Pancreas (tissue), 10 donors: ENCODE data around the gene PACS1. TPM values are rescaled to one million over a fixed set of nuclear protein-coding genes. Genes with fewer than 3 reads are reported as not detected.

Source experiments
- ATAC-seq, 4 donors: fragments of 200-7000 bp; cut with Tn5 transposase; one replicate each; pipeline versions ENCODE4 v1.8.0 to v1.9.1; 2020; ENCODE audit warnings: mild to moderate bottlenecking in 4 of 4, moderate library complexity in 4 of 4
- DNase-seq, 6 donors: peaks; one replicate each; pipeline ENCODE4 v3.0.0-alpha.2; 2020
- FAIRE-seq: peaks from 2 replicates; lab custom pipeline; 2012; peaks lifted over from hg19 to GRCh38; lab: Jason Lieb, UNC
- H3K27ac ChIP-seq, 4 donors: fragments of 200-600 bp; sonication (generic); 1 replicate in 3 of 4; 2 replicates in 1 of 4; pipeline versions ENCODE4 v1.5.0 to v1.8.0; 2020
- H3K27me3 ChIP-seq, 4 donors: fragments of 200-600 bp; one replicate each; pipeline ENCODE4 v1.8.0; 2021
- H3K36me3 ChIP-seq, 3 donors: fragments of 200-600 bp; sonication (generic) in 1 of 3; one replicate each; pipeline versions ENCODE4 v1.5.0 to v1.8.0; 2020 to 2021
- H3K4me1 ChIP-seq, 3 donors: fragments of 200-600 bp; one replicate each; pipeline ENCODE4 v1.8.0; 2021
- H3K4me3 ChIP-seq, 4 donors: fragments of 200-600 bp; sonication (generic) in 2 of 4; one replicate each; pipeline versions ENCODE4 v1.5.0 to v1.8.0; 2020 to 2021
- H3K9me3 ChIP-seq, 4 donors: fragments of 200-600 bp; one replicate each; pipeline ENCODE4 v1.8.0; 2021
- WGBS, 2 donors: extraction: QIAGEN DNeasy Blood & Tissue Kit; methylation state at CpG; one replicate each; pipeline ENCODE4 v1.1.7; 2013; 5-methylcytosine and 5-hydroxymethylcytosine counted together
- intact Hi-C, 3 donors: fragments of 100-400 bp; cut with DNase I; formaldehyde crosslinking; loops; one replicate each; pipeline versions ENCODE4 v1.11.1 to v1.14.2; 2022
- polyA plus RNA-seq, 2 donors: library from polyadenylated mRNA; stranded (reverse); fragments of 200-250 nt; gene quantifications; one replicate each; pipeline ENCODE4 v1.2.3, GENCODE V29; 2013
- total RNA-seq, 6 donors: library from RNA; stranded (reverse); fragmentation: NEBNext Ultra II Directional in 4 of 6; extraction: Animal tissue kit (Norgen Biotek cat#: 25700) in 4 of 6; gene quantifications; one replicate each; pipeline versions ENCODE4 v1.2.1 to v1.2.4, GENCODE V29; 2021 to 2023
- TF ChIP-seq, protein P1 (sequence below), 4 donors: fragments of 200-600 bp; sonication (generic) in 3 of 4; IDR thresholded peaks; one replicate each; pipeline versions ENCODE4 v1.5.0 to v1.8.0; 2021; ENCODE audit warnings: antibody characterized with exemption in 4 of 4
- donor health status: healthy with polysubstance abuse.
- donor health status: DM: no; HTN: no; CAD: no; lungs with moderate emphysema.
- donor health status: DM: no; HTN: no; CAD: no.
- donor health status: control.
- donor health status: control.
- donor health status: Bipolar disorder and iron deficiency.
- donor health status: DM: yes; HTN: yes; CAD: no.
- donor health status: DM: no; HTN: no; CAD: no.
- donor health status: DM: no; HTN: no; CAD: no.
- donor health status: DM: yes; HTN: yes; CAD: no.

The PACS1 gene
- total and polyA plus RNA-seq, 8 donors, result 16.9 to 61.0 (median 27.3) TPM

DNA sequence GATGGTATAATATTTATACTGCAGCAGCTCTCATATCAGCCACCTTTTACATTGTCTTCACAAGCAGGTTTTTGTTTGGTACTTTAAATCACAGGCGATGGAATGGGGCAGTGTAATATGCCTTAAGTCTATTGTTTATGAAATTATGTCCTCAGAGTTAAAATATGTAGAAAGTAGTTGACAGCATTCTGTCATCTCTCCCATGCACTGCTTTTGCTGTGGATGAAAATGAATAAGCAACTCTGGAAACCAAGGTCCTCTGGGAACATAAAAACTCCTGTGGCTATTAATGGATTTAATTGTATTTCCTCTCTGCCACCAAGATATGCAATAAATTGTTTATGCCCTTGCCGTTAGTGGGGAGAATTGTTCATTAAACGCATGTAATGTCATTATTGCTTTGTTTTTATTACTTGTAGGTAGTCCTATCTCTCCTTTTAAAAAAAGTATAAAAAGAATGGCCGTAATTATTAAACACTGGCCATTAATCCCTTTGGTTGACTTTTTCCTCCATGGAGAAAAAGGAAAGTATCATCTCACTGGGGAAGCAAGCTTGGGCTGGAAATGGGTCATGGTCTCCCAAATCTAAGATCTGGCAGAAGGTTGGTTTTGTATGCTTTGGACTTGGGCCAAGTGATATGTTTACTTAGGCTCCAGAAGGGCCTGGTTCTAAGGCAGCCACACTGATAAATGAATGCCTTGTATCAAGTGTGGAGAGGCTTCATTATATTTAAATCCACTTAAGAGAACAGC lies 13.1 kb downstream of the PACS1 start:
- FAIRE-seq (no peak), ATAC-seq (peak; percentile 54 to 83 (median 73)), DNase-seq (peak in 3 of 6 donors; percentile 48 to 52 (median 51))
- TF ChIP-seq, protein P1, sequence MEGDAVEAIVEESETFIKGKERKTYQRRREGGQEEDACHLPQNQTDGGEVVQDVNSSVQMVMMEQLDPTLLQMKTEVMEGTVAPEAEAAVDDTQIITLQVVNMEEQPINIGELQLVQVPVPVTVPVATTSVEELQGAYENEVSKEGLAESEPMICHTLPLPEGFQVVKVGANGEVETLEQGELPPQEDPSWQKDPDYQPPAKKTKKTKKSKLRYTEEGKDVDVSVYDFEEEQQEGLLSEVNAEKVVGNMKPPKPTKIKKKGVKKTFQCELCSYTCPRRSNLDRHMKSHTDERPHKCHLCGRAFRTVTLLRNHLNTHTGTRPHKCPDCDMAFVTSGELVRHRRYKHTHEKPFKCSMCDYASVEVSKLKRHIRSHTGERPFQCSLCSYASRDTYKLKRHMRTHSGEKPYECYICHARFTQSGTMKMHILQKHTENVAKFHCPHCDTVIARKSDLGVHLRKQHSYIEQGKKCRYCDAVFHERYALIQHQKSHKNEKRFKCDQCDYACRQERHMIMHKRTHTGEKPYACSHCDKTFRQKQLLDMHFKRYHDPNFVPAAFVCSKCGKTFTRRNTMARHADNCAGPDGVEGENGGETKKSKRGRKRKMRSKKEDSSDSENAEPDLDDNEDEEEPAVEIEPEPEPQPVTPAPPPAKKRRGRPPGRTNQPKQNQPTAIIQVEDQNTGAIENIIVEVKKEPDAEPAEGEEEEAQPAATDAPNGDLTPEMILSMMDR (IDR thresholded peaks at IDR 0.05), result no peak
- intact Hi-C loops, result no loop called here
- 29 to 30% methylated on average over 4 of the region's 4 CpGs for whole genome bisulfite sequencing, 2 donors
- Histone ChIP-seq H3K36me3 (no peaks in the 10 kb centered on the region), H3K4me1 (peaks cover 34 to 51% (median 43%) of the 10 kb centered on the region in 3 donors), H3K9me3 (no peaks in the 10 kb centered on the region), H3K27ac (peak overlapping the region in 2 of 4 donors; percentile 27 to 53), H3K27me3 (no peaks in the 10 kb centered on the region), H3K4me3 (no peak overlapping the region)

DNA sequence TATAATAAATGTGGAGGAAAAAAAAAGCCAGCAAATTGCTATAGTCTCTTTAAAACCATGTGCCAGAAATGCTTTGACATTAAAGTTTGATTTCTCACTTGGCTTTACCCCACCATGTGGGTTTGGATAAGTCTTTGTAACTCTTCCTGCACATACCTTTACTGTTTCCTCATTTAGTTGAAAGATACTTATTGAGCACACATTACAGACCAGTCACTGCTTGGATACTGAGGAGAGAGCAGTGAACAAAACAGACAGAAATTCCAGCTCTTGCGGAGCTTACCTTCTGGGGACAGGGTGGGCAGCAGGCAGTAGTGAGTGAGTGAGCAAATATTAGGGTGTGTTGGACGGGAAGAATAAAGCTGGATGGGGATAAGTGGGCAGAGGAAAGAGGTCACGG lies 13.7 kb downstream of the PACS1 start:
- peaks cover 37 to 51% (median 43%) of the 10 kb centered on the region in 3 donors for H3K4me1 ChIP-seq

DNA sequence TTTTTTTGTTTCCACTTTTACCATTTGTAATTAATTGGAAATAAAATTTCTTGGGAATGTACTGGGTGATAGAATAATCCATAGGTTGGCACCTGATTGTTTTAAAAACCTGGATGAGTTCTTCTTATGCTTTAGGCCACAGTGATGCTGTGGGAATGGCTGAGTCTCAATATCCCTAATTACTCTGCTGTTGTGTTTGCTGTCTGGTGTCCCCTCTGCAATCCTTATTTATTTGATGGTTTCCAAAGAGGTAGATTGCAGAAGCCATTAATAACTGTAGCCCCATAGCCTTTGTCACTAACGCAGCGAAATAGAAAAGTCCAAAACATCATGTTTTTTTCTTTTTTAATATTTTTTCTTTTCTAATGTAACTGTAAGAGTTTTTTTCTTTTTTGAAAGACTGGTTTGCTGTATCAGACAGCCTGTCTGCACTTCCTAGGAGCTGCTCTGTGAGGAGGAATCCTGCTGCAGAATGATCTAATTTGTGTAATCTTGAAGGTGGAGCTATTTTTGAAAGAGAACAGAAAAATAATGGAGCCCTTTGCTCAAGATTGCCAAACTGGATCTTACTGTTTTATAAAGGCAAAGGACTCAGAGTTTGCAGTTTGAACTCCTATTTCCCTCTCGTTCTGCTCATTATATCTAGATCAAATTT lies 14.9 kb downstream of the PACS1 start:
- no peak for DNase-seq
- no peak for FAIRE-seq
- intact Hi-C loops, result no loop called here
- Histone ChIP-seq H3K9me3 (no peaks in the 10 kb centered on the region), H3K27ac (no peak overlapping the region), H3K4me1 (peaks cover 37 to 51% (median 43%) of the 10 kb centered on the region in 3 donors), H3K27me3 (no peaks in the 10 kb centered on the region), H3K4me3 (no peak overlapping the region), H3K36me3 (no peaks in the 10 kb centered on the region)
- no peak for ATAC-seq
- 71 to 77% methylated on average over 3 of the region's 3 CpGs for WGBS, 2 donors
- TF ChIP-seq, protein P1 (IDR thresholded peaks at IDR 0.05), result no peak

More for the DNA sequence above, 13.7 kb downstream of the PACS1 start:
- Histone ChIP-seq H3K4me3 (no peak overlapping the region), H3K27me3 (no peaks in the 10 kb centered on the region), H3K36me3 (no peaks in the 10 kb centered on the region), H3K27ac (peak overlapping the region in 2 of 4 donors; percentile 27 to 53), H3K9me3 (no peaks in the 10 kb centered on the region)
- ATAC-seq (no peak), DNase-seq (no peak), FAIRE-seq (no peak)
- TF ChIP-seq, protein P1 (IDR thresholded peaks at IDR 0.05), result no peak
- intact Hi-C loops, result no loop called here
- 73 to 81% methylated on average over 3 of the region's 3 CpGs for WGBS, 2 donors

- no peaks in the 10 kb centered on the region for H3K27me3 ChIP-seq
- WGBS, 2 donors, result 88 to 89% methylated on average over 9 of the region's 9 CpGs
- DNase-seq, result no peak
- no peak for FAIRE-seq
- intact Hi-C loops, result no loop called here
- H3K9me3 ChIP-seq, result no peaks in the 10 kb centered on the region
- TF ChIP-seq, protein P1 (IDR thresholded peaks at IDR 0.05), result no peak
- no peak for ATAC-seq
- H3K27ac ChIP-seq, result no peak overlapping the region
- no peaks in the 10 kb centered on the region for H3K36me3 ChIP-seq
- no peak overlapping the region for H3K4me3 ChIP-seq
- peaks cover 29 to 33% (median 33%) of the 10 kb centered on the region in 3 donors for H3K4me1 ChIP-seq
Measured at GRCh38 chr11:66087148-66087908, 17.3 kb downstream of the PACS1 start.
